Heart left ventricle (tissue), 16 donors: Measurements from ENCODE around the gene TRIAP1. TPM values are rescaled to one million over a fixed set of nuclear protein-coding genes. Genes with fewer than 3 reads are reported as not detected.

Experiments used
- ATAC-seq, 4 donors: fragments of 200-7000 bp; cut with Tn5 transposase; one replicate each; pipeline ENCODE4 v1.9.1; 2020 to 2022; ENCODE audit warnings: moderate library complexity in 4 of 4, mild to moderate bottlenecking in 3 of 4, moderate number of reproducible peaks in 1 of 4
- DNase-seq, 5 donors: peaks; one replicate each; pipeline ENCODE4 v3.0.0-alpha.2; 2020
- H3K27ac ChIP-seq, 12 donors: fragments of 200-600 bp; sonication (generic) in 4 of 12; one replicate each; pipeline versions ENCODE4 v1.5.0 to v1.8.0; 2016 to 2022; ENCODE audit warnings: mild to moderate bottlenecking in 2 of 12
- H3K27me3 ChIP-seq, 9 donors: fragments of 200-600 bp; sonication (generic) in 2 of 9; one replicate each; pipeline versions ENCODE4 v1.5.1 to v1.8.0; 2016 to 2022; ENCODE audit warnings: mild to moderate bottlenecking in 3 of 9
- H3K36me3 ChIP-seq, 9 donors: fragments of 200-600 bp; sonication (generic) in 2 of 9; one replicate each; pipeline versions ENCODE4 v1.5.0 to v1.8.0; 2018 to 2022; ENCODE audit warnings: mild to moderate bottlenecking in 2 of 9
- H3K4me1 ChIP-seq, 12 donors: fragments of 200-600 bp; sonication (generic) in 4 of 12; one replicate each; pipeline versions ENCODE4 v1.5.0 to v1.8.0; 2016 to 2022; ENCODE audit warnings: mild to moderate bottlenecking in 3 of 12
- H3K4me3 ChIP-seq, 12 donors: fragments of 200-600 bp; sonication (generic) in 4 of 12; one replicate each; pipeline versions ENCODE4 v1.5.0 to v1.8.0; 2017 to 2022; ENCODE audit warnings: mild to moderate bottlenecking in 9 of 12, moderate library complexity in 4 of 12
- H3K9me3 ChIP-seq, 12 donors: fragments of 200-600 bp; sonication (generic) in 4 of 12; one replicate each; pipeline versions ENCODE4 v1.5.0 to v1.8.0; 2016 to 2022; ENCODE audit warnings: mild to moderate bottlenecking in 1 of 12
- POLR2A ChIP-seq, 2 donors: fragments of 450-650 bp; IDR thresholded peaks; one replicate each; pipeline ENCODE4 v1.6.1; 2017; ENCODE audit warnings: antibody characterized with exemption in 2 of 2, mild to moderate bottlenecking in 2 of 2, moderate library complexity in 2 of 2
- WGBS, 4 donors: extraction: QIAGEN DNeasy Blood & Tissue Kit in 2 of 4; methylation state at CpG; one replicate each; pipeline versions ENCODE4 v1.1.5 to v1.1.7; 2013 to 2018; 5-methylcytosine and 5-hydroxymethylcytosine counted together
- intact Hi-C, 10 donors: fragments of 100-400 bp; cut with DNase I; formaldehyde crosslinking; loops; one replicate each; pipeline versions ENCODE4 v1.11.1 to v1.14.2; 2022
- polyA plus RNA-seq, 2 donors: library from polyadenylated mRNA; stranded (reverse); fragments of 200-250 nt; gene quantifications; one replicate each; pipeline ENCODE4 v1.2.3, GENCODE V29; 2013
- total RNA-seq, 9 donors: library from RNA; depleted of rRNA in 2 of 9; stranded (reverse); fragments of >200 nt in 2 of 9; fragmentation: NEBNext Ultra II Directional in 3 of 9; extraction: Animal tissue kit (Norgen Biotek cat#: 25700) in 3 of 9; gene quantifications; one replicate each; pipeline versions ENCODE4 v1.1.0 to v1.2.4, GENCODE V29; 2016 to 2023
- TF ChIP-seq, protein P1 (sequence below), 12 donors: fragments of 200-600 bp; sonication (generic) in 4 of 12; IDR thresholded peaks; one replicate each; pipeline versions ENCODE4 v1.5.0 to v1.8.0; 2018 to 2022; ENCODE audit warnings: antibody characterized with exemption in 12 of 12, mild to moderate bottlenecking in 5 of 12
- donor health status: ischemic (EF 13 %, LVEDD 7.1; RV severe dilation, severe dysfunction).
- donor health status: healthy with polysubstance abuse.
- donor health status: DM: no; HTN: yes; CAD: no.
- donor health status: DM: no; HTN: no; CAD: no.
- donor health status: ischemic (EF 25% LVEDD 6.9; RV normal size, moderate dysfunction).
- donor health status: ischemic (EF 25% LVEDD 5.7; RV mildly dilated, moderate dysfunction).
- donor health status: healthy.
- donor health status: DM: yes; HTN: yes; CAD: no.
- donor health status: ischemic (EF 35%, LVEDD 5.7; RV mildly dilated, moderate dysfunction).
- donor health status: nonischemic (EF 11% LVEDD 7.7; RV severe dilation, severe dysfunction).
- donor health status: DM: yes; HTN: yes; CAD: no.
- donor health status: PGD.
- donor health status: ischemic (EF 29% LVEDD 5.4; RV normal size, mild dysfunction).
- donor health status: nonischemic (EF 23%, LVEDD 6.1; RV moderate dilation, normal function).

TRIAP1 gene
- total and polyA plus RNA-seq, 11 donors = 6.4 to 34.9 (median 15.1) TPM

GRCh38 chr12:120466560-120467315 is 20.6 kb upstream of the TRIAP1 start:
- DNase-seq (peak in 3 of 5 donors; percentile 28 to 45 (median 30)), ATAC-seq (no peak)
- Histone ChIP-seq H3K27ac (peak overlapping the region in 1 of 12 donors; percentile 34), H3K4me1 (peaks cover 0 to 45% (median 31%) of the 10 kb centered on the region in 12 donors), H3K36me3 (peaks cover 0 to 60% (median 54%) of the 10 kb centered on the region in 9 donors), H3K9me3 (no peaks in the 10 kb centered on the region), H3K27me3 (no peaks in the 10 kb centered on the region), H3K4me3 (no peak overlapping the region)
- intact Hi-C loops = loop anchor here in 1 of 10 donors (10.0 kb wide), 1 partner anchor 98 kb away; no protein-coding TSS in a partner anchor
- WGBS, 4 donors = 60 to 62% (median 61%) methylated on average over 8 of the region's 8 CpGs
- TF ChIP-seq, protein P1, sequence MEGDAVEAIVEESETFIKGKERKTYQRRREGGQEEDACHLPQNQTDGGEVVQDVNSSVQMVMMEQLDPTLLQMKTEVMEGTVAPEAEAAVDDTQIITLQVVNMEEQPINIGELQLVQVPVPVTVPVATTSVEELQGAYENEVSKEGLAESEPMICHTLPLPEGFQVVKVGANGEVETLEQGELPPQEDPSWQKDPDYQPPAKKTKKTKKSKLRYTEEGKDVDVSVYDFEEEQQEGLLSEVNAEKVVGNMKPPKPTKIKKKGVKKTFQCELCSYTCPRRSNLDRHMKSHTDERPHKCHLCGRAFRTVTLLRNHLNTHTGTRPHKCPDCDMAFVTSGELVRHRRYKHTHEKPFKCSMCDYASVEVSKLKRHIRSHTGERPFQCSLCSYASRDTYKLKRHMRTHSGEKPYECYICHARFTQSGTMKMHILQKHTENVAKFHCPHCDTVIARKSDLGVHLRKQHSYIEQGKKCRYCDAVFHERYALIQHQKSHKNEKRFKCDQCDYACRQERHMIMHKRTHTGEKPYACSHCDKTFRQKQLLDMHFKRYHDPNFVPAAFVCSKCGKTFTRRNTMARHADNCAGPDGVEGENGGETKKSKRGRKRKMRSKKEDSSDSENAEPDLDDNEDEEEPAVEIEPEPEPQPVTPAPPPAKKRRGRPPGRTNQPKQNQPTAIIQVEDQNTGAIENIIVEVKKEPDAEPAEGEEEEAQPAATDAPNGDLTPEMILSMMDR (IDR thresholded peaks at IDR 0.05) = peak in 11 of 12 donors; percentile 24 to 57 (median 41)
- no peak for TF ChIP-seq POLR2A (IDR thresholded peaks at IDR 0.05)

DNA sequence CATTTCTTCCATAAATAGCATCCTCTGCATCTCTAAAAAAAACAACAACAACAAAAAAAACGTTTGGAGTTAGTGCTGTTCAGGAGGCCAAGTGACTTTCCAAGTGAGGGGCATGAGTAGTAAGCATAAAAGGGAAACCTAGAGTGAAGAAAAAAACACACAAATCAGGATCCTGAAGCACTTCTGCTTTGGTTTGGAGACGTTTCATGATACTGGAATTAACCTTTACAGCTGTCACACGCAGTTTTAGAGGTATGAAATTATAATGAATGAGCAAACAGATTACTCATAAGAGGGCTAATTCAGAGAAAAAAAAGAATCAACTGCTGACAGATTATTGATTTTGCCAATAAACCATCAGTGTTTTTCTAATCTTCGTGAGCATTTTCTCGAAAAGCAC is 19.6 kb upstream of the TRIAP1 start:
- H3K36me3 ChIP-seq = peaks cover 0 to 70% (median 64%) of the 10 kb centered on the region in 9 donors
- intact Hi-C loops = loop anchor here in 1 of 10 donors (10.0 kb wide), 1 partner anchor 99 kb away; no protein-coding TSS in a partner anchor
- H3K27ac ChIP-seq = no peak overlapping the region
- no peak for TF ChIP-seq POLR2A (IDR thresholded peaks at IDR 0.05)
- TF ChIP-seq, protein P1 (IDR thresholded peaks at IDR 0.05) = no peak
- no peaks in the 10 kb centered on the region for H3K9me3 ChIP-seq
- no peaks in the 10 kb centered on the region for H3K27me3 ChIP-seq
- 40 to 52% (median 48%) methylated on average over 5 of the region's 5 CpGs for WGBS, 4 donors
- ATAC-seq (no peak), DNase-seq (no peak)
- no peak overlapping the region for H3K4me3 ChIP-seq
- H3K4me1 ChIP-seq = peaks cover 0 to 45% (median 29%) of the 10 kb centered on the region in 12 donors

DNA sequence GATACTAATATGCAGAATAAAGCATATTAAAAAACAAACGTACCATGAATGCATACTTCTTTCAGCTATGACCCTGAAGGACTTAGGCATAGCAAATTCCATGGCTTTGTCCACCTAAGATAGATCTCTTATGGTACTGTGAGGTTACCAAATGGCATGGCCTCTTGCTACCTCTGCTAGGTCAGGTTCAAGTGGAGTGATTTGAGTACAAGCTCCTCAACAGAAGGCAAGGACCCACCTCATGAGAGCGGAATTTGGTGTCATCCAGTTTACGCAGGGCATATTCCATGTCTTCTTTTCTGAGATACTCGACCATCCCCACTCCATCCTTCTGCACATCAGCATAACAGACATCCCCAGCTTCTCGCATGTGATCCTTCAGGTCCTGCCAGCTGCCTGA is 17.5 kb upstream of the TRIAP1 start:
- H3K36me3 ChIP-seq = peaks cover 0 to 90% (median 85%) of the 10 kb centered on the region in 9 donors
- 84 to 90% (median 85%) methylated on average over 5 of the region's 5 CpGs for WGBS, 4 donors

More for the DNA sequence above, 17.5 kb upstream of the TRIAP1 start:
- Histone ChIP-seq H3K9me3 (no peaks in the 10 kb centered on the region), H3K27ac (no peak overlapping the region), H3K4me3 (no peak overlapping the region), H3K4me1 (peaks cover 0 to 35% (median 22%) of the 10 kb centered on the region in 12 donors), H3K27me3 (no peaks in the 10 kb centered on the region)
- intact Hi-C loops = loop anchor here in 1 of 10 donors (10.0 kb wide), 1 partner anchor 101 kb away; no protein-coding TSS in a partner anchor
- DNase-seq = no peak
- no peak for ATAC-seq
- TF ChIP-seq, protein P1 (IDR thresholded peaks at IDR 0.05) = no peak
- TF ChIP-seq POLR2A (IDR thresholded peaks at IDR 0.05) = no peak
